SK-N-DZ (cell line): Measurements from ENCODE around the gene TIMELESS.
"Not testable (repeated sequence)": the region's sequence is repeated elsewhere in the genome, so short reads cannot be mapped to it uniquely, and the experiment has no call there.

Experiments used
- DNase-seq: peaks from one replicate; pipeline ENCODE4 v3.0.0-alpha.2; 2015; ENCODE audit warnings: low spot score

TIMELESS gene

GRCh38 chr12:56462565-56462964 lies 13.3 kb upstream of the TIMELESS start:
- no peak for DNase-seq

DNA sequence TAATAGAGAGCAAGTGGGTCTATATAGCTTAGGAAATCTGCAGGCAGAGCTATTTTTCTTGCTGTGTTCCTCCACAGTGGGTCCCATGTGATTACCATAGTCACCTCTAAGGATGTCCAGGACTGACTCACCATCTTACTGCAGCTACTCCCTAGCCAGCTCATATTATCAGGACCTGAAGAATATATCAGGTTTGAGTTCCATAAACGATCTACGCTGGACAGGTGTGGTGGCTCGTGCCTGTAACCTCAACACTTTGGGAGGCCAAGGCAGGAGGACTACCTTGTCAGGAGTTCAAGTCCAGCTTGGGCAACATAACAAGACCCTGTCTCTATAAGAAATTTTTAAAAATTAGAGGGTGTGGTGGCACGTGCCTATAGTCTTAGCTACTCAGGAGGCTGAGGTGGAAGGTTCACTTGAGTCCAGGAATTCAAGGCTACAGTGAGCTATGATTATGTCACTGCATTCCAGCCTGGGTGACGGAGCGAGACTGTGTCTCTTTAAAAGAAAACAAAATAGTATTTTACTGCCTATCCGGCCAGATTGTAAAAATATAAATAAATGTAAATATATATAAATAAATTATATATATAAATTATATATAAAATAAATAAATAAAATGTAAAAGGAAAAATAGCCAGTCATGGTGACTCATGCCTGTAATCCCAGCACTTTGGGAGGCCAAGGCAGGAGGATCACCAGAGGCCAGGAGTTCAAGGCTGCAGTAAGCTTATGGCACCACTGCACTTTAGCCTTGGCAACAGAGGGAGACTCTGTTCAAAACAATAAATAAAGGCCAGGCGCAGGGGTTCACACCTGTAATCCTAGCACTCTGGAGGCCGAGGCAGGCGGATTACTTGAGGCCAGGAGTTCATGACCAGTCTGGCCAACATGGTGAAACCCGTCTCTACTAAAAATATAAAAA lies 12.3 kb upstream of the TIMELESS start:
- no peak for DNase-seq

DNA sequence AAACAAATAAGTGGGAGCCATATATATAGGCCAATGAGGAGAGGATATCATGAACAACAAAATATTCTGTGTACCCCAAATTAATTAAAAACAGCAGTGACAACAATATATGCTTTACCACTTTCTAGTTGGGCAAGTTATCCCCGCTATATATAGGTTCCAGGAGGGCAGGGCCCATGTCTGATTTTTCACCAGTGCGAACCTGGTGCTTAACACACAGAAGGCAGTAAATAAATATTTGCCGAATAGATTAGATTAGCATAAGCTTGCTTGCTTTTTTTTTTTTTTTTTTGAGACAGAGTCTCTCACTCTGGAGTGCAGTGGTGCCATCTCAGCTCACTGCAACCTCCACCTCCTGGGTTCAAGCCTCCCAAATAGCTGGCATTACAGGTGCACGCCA lies 8.6 kb upstream of the TIMELESS start:
- no peak for DNase-seq

DNA sequence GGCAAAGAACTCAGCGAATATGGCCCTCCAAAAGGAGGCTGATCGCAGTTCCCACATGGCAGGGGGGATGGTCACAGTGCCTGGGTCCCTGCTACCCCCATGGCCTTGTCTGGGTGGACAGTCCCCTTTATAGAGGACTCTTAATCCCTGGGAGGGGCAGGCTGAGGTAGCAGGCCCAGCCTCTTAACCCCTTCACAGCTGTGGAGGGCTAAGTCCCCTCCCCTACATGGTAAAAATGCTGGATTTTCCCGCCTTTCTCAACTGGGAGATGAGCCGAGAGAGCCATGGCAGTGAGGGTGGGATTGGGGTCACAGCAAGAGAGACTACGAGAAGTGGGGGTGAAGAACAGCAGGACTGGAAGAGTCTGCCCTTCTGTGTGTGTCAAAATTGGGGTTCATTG lies 5.3 kb upstream of the TIMELESS start, which contains the start of gene MIP:
Gene MIP (minus strand): TSS at position 101 of the 400 bp plus-strand sequence. CDS start 44 bp downstream, at position 57.
- DNase-seq, result no peak

GRCh38 chr12:56451147-56451546 lies 1.9 kb upstream of the TIMELESS start:
- no peak for DNase-seq

DNA sequence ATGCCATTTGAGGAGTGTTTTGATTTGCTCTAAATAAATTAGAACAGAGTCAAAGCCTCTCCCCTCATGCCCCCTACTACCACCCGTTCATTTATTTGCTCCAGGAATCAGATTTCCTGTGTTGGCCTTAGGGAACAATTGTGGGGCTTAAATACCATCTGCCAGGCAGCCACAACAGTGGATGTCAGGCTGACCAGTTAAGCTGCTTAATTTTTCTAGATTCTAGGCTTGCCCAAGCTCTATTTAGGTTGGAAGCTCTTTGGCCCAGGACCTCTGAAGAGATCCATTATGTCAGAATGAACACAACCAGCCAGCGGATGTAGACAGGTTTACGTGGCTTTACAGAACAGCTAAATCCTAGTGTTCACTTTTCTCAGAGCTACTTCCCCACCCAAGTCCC lies 1.0 kb upstream of the TIMELESS start:
- no peak for DNase-seq

GRCh38 chr12:56449622-56449984 lies 377 bp upstream of the TIMELESS start:
- no peak for DNase-seq

GRCh38 chr12:56443208-56443607 lies 6.0 kb downstream of the TIMELESS start:
- not testable (repeated sequence) for DNase-seq

DNA sequence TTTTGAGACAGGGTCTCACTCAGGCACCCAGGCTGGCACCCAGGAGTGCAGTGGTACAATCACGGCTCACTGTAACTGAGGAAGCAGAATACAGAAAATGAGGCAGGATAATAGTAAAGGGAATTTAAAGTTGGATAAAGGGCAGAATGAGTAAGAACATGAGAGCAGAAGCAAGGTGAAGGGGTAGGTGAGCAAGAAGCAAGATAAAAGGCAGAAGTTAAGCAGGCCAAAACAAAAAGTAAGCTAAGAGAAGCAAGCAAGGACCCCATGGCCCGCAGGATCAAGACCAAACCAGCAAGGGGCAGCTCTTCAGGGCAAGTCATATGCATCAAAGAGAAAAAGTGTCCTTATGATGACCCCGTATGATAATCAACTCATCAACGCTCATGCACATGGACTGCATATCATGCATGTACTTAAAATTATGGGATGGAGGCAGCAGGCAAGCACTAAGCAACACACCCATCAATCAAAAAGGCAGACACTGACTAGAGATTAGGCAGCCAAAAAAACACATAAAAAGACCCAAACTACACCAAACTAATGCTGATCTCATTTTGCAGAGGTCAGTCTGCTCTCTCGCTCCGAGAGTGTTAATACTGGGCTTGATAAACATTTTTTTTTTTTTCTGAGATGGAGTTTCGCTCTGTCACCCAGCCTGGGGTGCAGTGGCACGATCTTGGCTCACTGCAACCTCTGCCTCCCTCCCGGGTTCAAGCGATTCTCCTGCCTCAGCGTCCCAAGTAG lies 11.6 kb downstream of the TIMELESS start:
- no peak for DNase-seq

- DNase-seq, result no peak
Measured at GRCh38 chr12:56434828-56435227, 14.4 kb downstream of the TIMELESS start.

DNA sequence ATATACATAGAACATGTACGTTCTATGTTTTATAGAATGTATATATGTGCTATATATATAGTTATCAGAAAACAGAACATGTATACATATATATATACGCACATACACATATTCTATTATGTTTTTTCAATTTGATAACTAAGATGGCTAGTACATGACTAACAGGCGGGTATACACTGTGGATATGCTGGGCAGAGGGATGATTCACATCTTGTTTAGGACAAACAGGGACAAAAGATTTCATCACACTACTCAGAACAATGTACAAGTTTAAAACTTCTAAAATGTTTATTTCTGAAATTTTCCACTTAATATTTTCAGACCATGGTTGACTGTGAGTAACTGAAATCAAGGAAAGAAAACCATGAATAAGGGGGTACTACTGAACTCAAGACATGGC lies 17.4 kb downstream of the TIMELESS start:
- no peak for DNase-seq

DNA sequence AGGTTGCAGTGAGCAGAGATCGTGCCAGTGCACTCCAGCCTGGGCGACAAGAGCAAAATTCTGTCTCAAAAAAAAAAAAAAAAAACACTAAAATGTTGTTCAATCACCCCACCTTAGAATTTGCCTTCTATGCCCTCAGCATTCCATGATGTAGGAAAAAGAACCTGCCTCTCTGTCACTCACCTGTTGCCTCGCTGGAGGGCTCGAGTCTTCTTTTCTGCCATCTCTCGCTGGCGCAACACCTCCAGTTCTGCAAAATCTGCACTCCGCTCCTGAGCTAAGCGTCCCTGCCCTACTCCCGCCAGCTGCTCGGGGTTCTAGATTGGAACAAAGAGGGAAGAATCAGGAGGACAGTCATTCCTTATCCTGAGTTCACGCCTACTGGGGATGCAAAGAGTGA lies 17.9 kb downstream of the TIMELESS start:
- no peak for DNase-seq

DNA sequence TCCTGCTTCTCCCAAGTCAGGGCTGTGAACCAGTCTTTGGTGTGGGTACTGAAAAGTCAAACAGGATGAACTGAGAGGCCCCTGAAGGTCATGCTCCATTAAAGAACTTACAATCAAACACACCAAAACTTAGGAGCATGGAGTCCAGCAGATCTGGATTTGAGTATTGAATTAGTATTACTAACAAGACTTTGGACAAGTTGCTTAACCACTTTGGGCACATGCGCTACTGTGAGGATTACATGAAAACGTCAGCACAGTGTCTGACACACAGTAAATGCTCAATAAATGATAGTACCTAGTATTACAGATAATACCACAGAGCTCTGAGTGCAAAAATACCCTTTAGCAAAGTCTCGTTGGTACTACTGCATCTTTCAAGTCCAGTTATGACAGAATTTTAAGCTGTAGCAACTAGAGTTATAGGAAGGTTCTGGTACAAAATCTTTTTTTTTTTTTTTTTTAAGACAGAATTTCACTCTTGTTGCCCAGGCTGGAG lies 23.2 kb downstream of the TIMELESS start:
- DNase-seq, result no peak

DNA sequence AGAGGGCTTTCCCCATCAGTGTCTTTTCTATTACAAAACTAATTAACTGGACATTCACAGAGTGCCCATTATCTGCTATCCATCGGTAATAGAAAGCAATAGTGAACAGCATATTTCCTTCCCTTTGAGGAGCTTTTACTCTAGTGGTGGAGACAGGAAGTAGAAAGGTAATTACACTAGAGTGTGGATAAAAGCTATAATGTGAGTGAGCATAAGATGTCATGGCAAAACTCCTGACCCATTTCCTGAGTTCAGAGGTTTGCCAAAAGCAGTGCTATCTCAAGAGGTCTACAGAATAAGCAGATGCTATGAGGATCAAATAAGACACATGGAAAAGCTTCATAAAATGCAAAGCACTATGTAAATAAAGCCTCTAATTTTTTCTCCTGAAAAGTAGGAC lies 24.0 kb downstream of the TIMELESS start:
- no peak for DNase-seq

- DNase-seq, result no peak
Measured at GRCh38 chr12:56420411-56420810, 28.8 kb downstream of the TIMELESS start.

DNA sequence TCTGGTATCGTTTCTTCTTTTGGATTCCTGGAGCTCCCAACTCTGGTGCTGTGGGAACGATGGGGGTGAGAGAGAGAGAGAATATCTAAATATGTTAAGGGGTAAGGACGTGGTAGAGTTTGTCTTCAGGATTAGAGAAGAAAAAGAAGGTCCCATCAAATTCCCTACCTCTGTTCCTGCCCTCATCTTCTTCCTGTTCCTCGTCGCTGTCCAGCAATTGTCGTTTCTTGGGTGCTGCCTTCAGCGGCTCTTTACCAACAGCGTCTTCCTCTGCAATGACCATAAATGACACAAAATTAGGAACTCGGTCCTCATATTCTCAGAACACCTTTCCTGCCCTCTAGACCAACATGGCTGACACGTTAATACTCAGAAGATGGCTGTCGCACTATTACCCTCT lies 31.5 kb downstream of the TIMELESS start:
- no peak for DNase-seq

DNA sequence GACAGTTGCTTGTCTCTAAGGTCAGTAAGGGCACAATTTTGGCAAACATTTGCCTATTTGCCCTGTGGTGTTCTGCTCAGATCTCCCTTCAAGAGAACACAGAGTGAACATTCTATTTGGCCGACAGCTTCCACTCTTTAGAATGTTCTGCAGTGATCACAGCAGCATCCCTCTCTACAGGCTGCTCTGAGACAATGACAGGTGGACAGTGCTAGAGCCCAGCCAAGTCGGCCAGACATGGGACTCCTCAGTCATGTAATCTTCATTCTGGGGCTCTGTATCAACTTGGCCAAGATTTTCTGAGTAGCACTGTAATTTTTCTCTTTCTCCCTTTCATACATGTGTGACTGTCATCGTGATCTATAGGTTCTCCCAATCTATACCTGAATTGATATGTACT lies 34.8 kb downstream of the TIMELESS start:
- no peak for DNase-seq

GRCh38 chr12:56413392-56413791 lies 35.8 kb downstream of the TIMELESS start:
- no peak for DNase-seq

GRCh38 chr12:56411781-56412639 lies 37.2 kb downstream of the TIMELESS start:
- no peak for DNase-seq

DNA sequence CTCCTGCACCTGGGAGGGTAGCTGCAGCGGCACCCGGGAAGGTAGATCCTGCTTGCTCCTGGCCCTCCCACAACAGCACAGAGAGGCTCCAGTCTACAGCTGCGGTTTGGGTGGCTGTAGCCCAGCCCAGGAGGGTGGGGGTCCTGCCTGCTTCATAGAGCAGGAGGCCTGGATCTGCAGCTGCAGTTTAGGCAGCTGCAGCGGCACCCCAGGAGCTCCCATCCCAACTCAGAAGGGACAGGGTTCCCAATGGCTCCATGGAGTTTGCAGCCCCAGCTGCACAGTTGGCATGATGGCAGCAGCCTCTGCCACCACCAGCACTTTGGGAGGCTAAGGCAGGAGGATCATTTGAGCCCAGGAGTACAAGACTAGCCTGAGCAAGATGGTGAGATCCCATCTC lies 38.5 kb downstream of the TIMELESS start:
- no peak for DNase-seq

- no peak for DNase-seq
Measured at GRCh38 chr12:56408799-56409417, 40.3 kb downstream of the TIMELESS start.
